SK-N-SH (cell line): ENCODE data around the gene TP53I11. TPM values are rescaled to one million over a fixed set of nuclear protein-coding genes. Genes with fewer than 3 reads are reported as not detected.

Source experiments
- CTCF ChIA-PET: fragments of 300-600, 350-600 bp; formaldehyde crosslinking; extraction: SDS; loops from one replicate; lab custom pipeline; 2021; lab: Yijun Ruan, JAX
- POLR2A ChIA-PET: fragments of 350-600 bp; sonication (Branson Sonifier 250); formaldehyde crosslinking; extraction: SDS; loops from one replicate; lab custom pipeline; 2020; ENCODE audit warnings: antibody characterized with exemption, inconsistent platforms; lab: Yijun Ruan, JAX
- DNase-seq: peaks from one replicate; pipeline ENCODE4 v3.0.0; 2012
- H2AFZ ChIP-seq: fragments of 200-600 bp; sonication (generic); 2 replicates; pipeline ENCODE4 v1.8.1; 2016; ENCODE audit warnings: antibody characterized with exemption, mild to moderate bottlenecking, low read depth
- H3F3A ChIP-seq: fragments of 200-600 bp; sonication (generic); replicated peaks from 2 replicates; pipeline ENCODE3; 2016; ENCODE audit warnings: antibody characterized with exemption, mild to moderate bottlenecking; ENCODE audit not compliant: insufficient read depth
- H3K27ac ChIP-seq, 2 experiments: fragments of 200-500 bp in 1 of 2; fragments of 200-600 bp in 1 of 2; sonication (Bioruptor generic) in 1 of 2; sonication (generic), shearing (Covaris generic) in 1 of 2; 2 replicates each; pipeline versions ENCODE4 v1.5.1 to v1.6.1; 2014 to 2016; ENCODE audit warnings: low read depth in 2 of 2, inconsistent platforms in 1 of 2, low read length in 1 of 2, mild to moderate bottlenecking in 1 of 2, mixed read lengths in 1 of 2
- H3K27me3 ChIP-seq: fragments of 200-600 bp; sonication (generic), shearing (Covaris generic); 2 replicates; pipeline ENCODE4 v1.6.1; 2016; ENCODE audit warnings: mixed run types; ENCODE audit not compliant: insufficient read depth
- H3K36me3 ChIP-seq, 2 experiments: fragments of 200-500 bp in 1 of 2; fragments of 200-600 bp in 1 of 2; sonication (Bioruptor generic) in 1 of 2; sonication (generic) in 1 of 2; replicated peaks in 1 of 2; 2 replicates each; pipeline versions ENCODE3 to v1.5.1; 2014 to 2016; ENCODE audit warnings: low read length in 1 of 2, mild to moderate bottlenecking in 1 of 2; ENCODE audit not compliant: insufficient read depth in 2 of 2, control insufficient read depth in 1 of 2
- H3K4me1 ChIP-seq, 2 experiments: fragments of 200-500 bp in 1 of 2; fragments of 200-600 bp in 1 of 2; sonication (Bioruptor generic) in 1 of 2; sonication (generic), shearing (Covaris generic) in 1 of 2; 2 replicates each; pipeline versions ENCODE4 v1.5.1 to v1.6.1; 2014 to 2016; ENCODE audit warnings: low read depth in 1 of 2, low read length in 1 of 2, mixed run types in 1 of 2; ENCODE audit not compliant: insufficient read depth in 2 of 2, control insufficient read depth in 1 of 2
- H3K4me2 ChIP-seq: fragments of 200-600 bp; sonication (generic), shearing (Covaris generic); 2 replicates; pipeline ENCODE4 v1.6.1; 2017; ENCODE audit warnings: mixed run types
- H3K4me3 ChIP-seq, 2 experiments: fragments of 200-500 bp in 1 of 2; fragments of 200-600 bp in 1 of 2; sonication (Bioruptor generic) in 1 of 2; sonication (generic), shearing (Covaris generic) in 1 of 2; 2 replicates each; pipeline versions ENCODE4 v1.5.1 to v1.8.1; 2014 to 2016; ENCODE audit warnings: low read depth in 2 of 2, inconsistent platforms in 1 of 2, low read length in 1 of 2, mild to moderate bottlenecking in 1 of 2, mixed read lengths in 1 of 2, moderate library complexity in 1 of 2
- H3K79me2 ChIP-seq: fragments of 200-600 bp; sonication (generic); 2 replicates; pipeline ENCODE4 v1.8.1; 2017; ENCODE audit warnings: mild to moderate bottlenecking; ENCODE audit not compliant: insufficient read depth
- H3K9ac ChIP-seq: fragments of 200-600 bp; sonication (generic); 2 replicates; pipeline ENCODE4 v1.6.1; 2017; ENCODE audit warnings: mixed run types
- H3K9me2 ChIP-seq: fragments of 200-600 bp; sonication (generic); 2 replicates; pipeline ENCODE4 v1.6.1; 2017; ENCODE audit warnings: mixed run types
- H3K9me3 ChIP-seq: fragments of 200-600 bp; sonication (generic); 2 replicates; pipeline ENCODE4 v1.6.1; 2017; ENCODE audit warnings: mixed run types, mild to moderate bottlenecking, moderate library complexity
- H4K20me1 ChIP-seq: fragments of 200-600 bp; sonication (generic); 2 replicates; pipeline ENCODE4 v1.6.1; 2017; ENCODE audit warnings: mild to moderate bottlenecking, mixed run types; ENCODE audit not compliant: insufficient read depth
- CHD2 ChIP-seq: fragments of 150-350 bp; IDR thresholded peaks from 2 replicates; pipeline ENCODE4 v1.6.1; 2018; ENCODE audit warnings: low read length; ENCODE audit not compliant: partially characterized antibody
- EP300 ChIP-seq, 2 experiments: IDR thresholded peaks; 2 replicates each; pipeline versions ENCODE4 v1.4.0 to v1.6.1; 2012; ENCODE audit warnings: borderline replicate concordance in 1 of 2, low read depth in 1 of 2, low read length in 1 of 2
- EZH2phosphoT487 ChIP-seq: fragments of 200-600 bp; sonication (generic); IDR thresholded peaks from 2 replicates; pipeline ENCODE4 v1.6.1; 2017; ENCODE audit warnings: low read depth, mixed run types, mild to moderate bottlenecking, antibody characterized with exemption, moderate library complexity, borderline replicate concordance
- GABPA ChIP-seq: IDR thresholded peaks from 2 replicates; pipeline ENCODE4 v1.4.0; 2012; ENCODE audit warnings: low read depth, mild to moderate bottlenecking
- JUND ChIP-seq: IDR thresholded peaks from 2 replicates; pipeline ENCODE4 v1.4.0; 2012
- MEF2A ChIP-seq: IDR thresholded peaks from 2 replicates; pipeline ENCODE4 v1.4.0; 2012; ENCODE audit warnings: low read depth, borderline replicate concordance
- NRF1 ChIP-seq: IDR thresholded peaks from 2 replicates; pipeline ENCODE4 v1.6.1; 2012; ENCODE audit warnings: low read depth, mild to moderate bottlenecking, low read length
- POLR2AphosphoS5 ChIP-seq: IDR thresholded peaks from 2 replicates; pipeline ENCODE4 v1.6.1; 2012; ENCODE audit warnings: low read depth, low read length
- RCOR1 ChIP-seq: fragments of 150-350 bp; IDR thresholded peaks from 2 replicates; pipeline ENCODE4 v1.6.1; 2017; ENCODE audit warnings: antibody characterized with exemption, low read length
- RFX5 ChIP-seq: IDR thresholded peaks from 2 replicates; pipeline ENCODE4 v1.6.1; 2012; ENCODE audit warnings: mild to moderate bottlenecking, improper control_type of control experiment, low read length
- TEAD4 ChIP-seq: IDR thresholded peaks from 2 replicates; pipeline ENCODE4 v1.4.0; 2012; ENCODE audit warnings: mild to moderate bottlenecking, borderline replicate concordance; ENCODE audit not compliant: insufficient read depth
- USF1 ChIP-seq: IDR thresholded peaks from 2 replicates; pipeline ENCODE4 v1.4.0; 2012; ENCODE audit warnings: low read depth, borderline replicate concordance
- USF2 ChIP-seq: fragments of 150-350 bp; IDR thresholded peaks from 2 replicates; pipeline ENCODE4 v1.6.1; 2017; ENCODE audit warnings: antibody characterized with exemption, low read length, low read depth, borderline replicate concordance
- ZBTB33 ChIP-seq: IDR thresholded peaks from 2 replicates; pipeline ENCODE4 v1.4.0; 2012; ENCODE audit warnings: low read depth, borderline replicate concordance
- WGBS: methylation state at CpG from one replicate; pipeline ENCODE4 v1.1.6; 2017; ENCODE audit warnings: low lambda C conversion rate; 5-methylcytosine and 5-hydroxymethylcytosine counted together
- polyA plus RNA-seq, 3 experiments: library from polyadenylated mRNA; depleted of rRNA; stranded (reverse); fragments of >200 nt; gene quantifications; 2 replicates each; pipeline ENCODE4 v1.2.3, GENCODE V29; 2012

TP53I11 gene
- polyA plus RNA-seq, 1 of the 3 experiments (the other 2 are of a cell fraction) = 6.6 TPM

- WGBS = 60% methylated on average over 7 of the region's 7 CpGs
- H3K27me3 ChIP-seq = no peaks in the 10 kb centered on the region
- CTCF ChIA-PET = interaction anchor here (0.6 to 1.5 kb wide), 5 partner anchors 9 to 303 kb away, joined by 3 to 8 read pairs (median 3); no protein-coding TSS in a partner anchor
- TF ChIP-seq USF1 (no peak), EP300 (IDR thresholded peaks at IDR 0.05; ENCODE audit: borderline replicate concordance in 1 of 2, low read depth in 1 of 2, low read length in 1 of 2) (no peak), TEAD4 (no peak), POLR2AphosphoS5 (no peak), USF2 (no peak), NRF1 (no peak), RFX5 (no peak), GABPA (no peak), EZH2phosphoT487 (no peak)
- TF ChIP-seq, all 33 proteins: peak for 0
- H3K36me3 ChIP-seq = no peaks in the 10 kb centered on the region
- no peak for DNase-seq
- H3K9me2 ChIP-seq = no peaks in the 10 kb centered on the region
- no peak overlapping the region for H3K4me3 ChIP-seq
- H3K4me2 ChIP-seq = no peak overlapping the region
- no peaks in the 10 kb centered on the region for H3K79me2 ChIP-seq
- POLR2A ChIA-PET = no interaction called here
- no peaks in the 10 kb centered on the region for H3F3A ChIP-seq
- no peaks in the 10 kb centered on the region for H3K9me3 ChIP-seq
- no peak overlapping the region for H3K9ac ChIP-seq
- H2AFZ ChIP-seq = no peak overlapping the region
- no peak overlapping the region; a peak in 1 of 4 replicates for H3K27ac ChIP-seq
- H4K20me1 ChIP-seq = no peaks in the 10 kb centered on the region
- no peaks in the 10 kb centered on the region; a peak in 1 of 4 replicates for H3K4me1 ChIP-seq
Measured at GRCh38 chr11:44920451-44920850, 30.2 kb downstream of the TP53I11 start.

GRCh38 chr11:44917741-44918140 lies 32.9 kb downstream of the TP53I11 start:
- CTCF ChIA-PET = interaction anchor here (2.1 kb wide), 1 partner anchor 9 kb away, joined by 9 read pairs; no protein-coding TSS in a partner anchor

More at GRCh38 chr11:44917741-44918140, 32.9 kb downstream of the TP53I11 start:
- POLR2A ChIA-PET = no interaction called here
- H3K4me3 ChIP-seq = no peak overlapping the region
- no peaks in the 10 kb centered on the region for H3K27me3 ChIP-seq
- DNase-seq = no peak
- no peak overlapping the region for H3K4me2 ChIP-seq
- no peaks in the 10 kb centered on the region for H3F3A ChIP-seq
- 79% methylated on average over 4 of the region's 4 CpGs for WGBS
- no peaks in the 10 kb centered on the region for H4K20me1 ChIP-seq
- H3K9ac ChIP-seq = no peak overlapping the region
- TF ChIP-seq RCOR1 (no peak), NRF1 (no peak), ZBTB33 (no peak), MEF2A (no peak), JUND (no peak), CHD2 (no peak)
- no peaks in the 10 kb centered on the region for H3K9me3 ChIP-seq
- no peak overlapping the region for H3K27ac ChIP-seq
- H3K9me2 ChIP-seq = no peaks in the 10 kb centered on the region
- peaks cover 0 to 2% of the 10 kb centered on the region in 2 experiments; a peak in 1 of 4 replicates for H3K4me1 ChIP-seq
- no peak overlapping the region for H2AFZ ChIP-seq
- no peaks in the 10 kb centered on the region for H3K79me2 ChIP-seq
- no peaks in the 10 kb centered on the region for H3K36me3 ChIP-seq
